Glutamatergic neuron (in vitro differentiated cells): ENCODE results near the gene FAM3A. TPM values are rescaled to one million over a fixed set of nuclear protein-coding genes. Genes with fewer than 3 reads are reported as not detected.
"Not testable (repeated sequence)": the region's sequence is repeated elsewhere in the genome, so short reads cannot be mapped to it uniquely, and the experiment has no call there.

ENCODE experiments used
- DNase-seq: peaks from one replicate; pipeline ENCODE4 v3.0.0; 2022
- H3K27ac Mint-ChIP-seq: one replicate; pipeline ENCODE4 v1.8.0; 2020; ENCODE audit warnings: mild to moderate bottlenecking, mixed read lengths, inconsistent platforms; ENCODE audit not compliant: unreplicated experiment
- H3K27me3 Mint-ChIP-seq: one replicate; pipeline ENCODE4 v1.8.0; 2020; ENCODE audit warnings: mild to moderate bottlenecking, moderate library complexity, mixed read lengths, inconsistent platforms; ENCODE audit not compliant: unreplicated experiment
- H3K36me3 Mint-ChIP-seq: one replicate; pipeline ENCODE4 v1.8.0; 2020; ENCODE audit warnings: mild to moderate bottlenecking, mixed read lengths, inconsistent platforms; ENCODE audit not compliant: unreplicated experiment
- H3K4me1 Mint-ChIP-seq: one replicate; pipeline ENCODE4 v1.8.0; 2020; ENCODE audit warnings: mild to moderate bottlenecking, low read depth, mixed read lengths, inconsistent platforms; ENCODE audit not compliant: unreplicated experiment
- H3K4me3 Mint-ChIP-seq: one replicate; pipeline ENCODE4 v1.8.0; 2020; ENCODE audit warnings: mild to moderate bottlenecking, mixed read lengths, inconsistent platforms; ENCODE audit not compliant: unreplicated experiment
- H3K9me3 Mint-ChIP-seq: one replicate; pipeline ENCODE4 v1.8.0; 2020; ENCODE audit warnings: mild to moderate bottlenecking, moderate library complexity, mixed read lengths, inconsistent platforms; ENCODE audit not compliant: unreplicated experiment
- CTCF ChIP-seq: fragments of 200-600 bp; sonication (generic); IDR thresholded peaks from one replicate; pipeline ENCODE4 v1.5.0; 2021; ENCODE audit not compliant: partially characterized antibody, unreplicated experiment
- total RNA-seq: library from RNA; stranded (reverse); fragmentation: NEBNext Ultra II Directional; extraction: Animal tissue kit (Norgen Biotek cat#: 25700); gene quantifications from one replicate; pipeline ENCODE4 v1.2.1, GENCODE V29; 2021; ENCODE audit not compliant: unreplicated experiment

The FAM3A gene
- total RNA-seq, 1 donor from 2014 or later = 32.0 TPM

- DNase-seq = no peak
These were observed 26.8 kb upstream of the FAM3A start for GRCh38 chrX:154542723-154543424.

GRCh38 chrX:154541896-154542722 lies 26.1 kb upstream of the FAM3A start:
- TF ChIP-seq CTCF = no peak
- Mint-ChIP-seq H3K27me3 (no peaks in the 10 kb centered on the region), H3K9me3 (no peaks in the 10 kb centered on the region), H3K36me3 (no peaks in the 10 kb centered on the region), H3K4me1 (no peaks in the 10 kb centered on the region), H3K27ac (no peak overlapping the region), H3K4me3 (no peak overlapping the region)
- DNase-seq = no peak

More at GRCh38 chrX:154542723-154543424, 26.8 kb upstream of the FAM3A start:
- no peak overlapping the region for H3K4me3 Mint-ChIP-seq
- peaks cover 1% of the 10 kb centered on the region for H3K9me3 Mint-ChIP-seq
- no peak for TF ChIP-seq CTCF
- H3K36me3 Mint-ChIP-seq = no peaks in the 10 kb centered on the region
- peaks cover under 1% of the 10 kb centered on the region for H3K4me1 Mint-ChIP-seq
- no peaks in the 10 kb centered on the region for H3K27me3 Mint-ChIP-seq
- H3K27ac Mint-ChIP-seq = no peak overlapping the region

GRCh38 chrX:154541589-154541895 lies 25.5 kb upstream of the FAM3A start:
- Mint-ChIP-seq H3K9me3 (no peaks in the 10 kb centered on the region), H3K36me3 (no peaks in the 10 kb centered on the region)

DNA sequence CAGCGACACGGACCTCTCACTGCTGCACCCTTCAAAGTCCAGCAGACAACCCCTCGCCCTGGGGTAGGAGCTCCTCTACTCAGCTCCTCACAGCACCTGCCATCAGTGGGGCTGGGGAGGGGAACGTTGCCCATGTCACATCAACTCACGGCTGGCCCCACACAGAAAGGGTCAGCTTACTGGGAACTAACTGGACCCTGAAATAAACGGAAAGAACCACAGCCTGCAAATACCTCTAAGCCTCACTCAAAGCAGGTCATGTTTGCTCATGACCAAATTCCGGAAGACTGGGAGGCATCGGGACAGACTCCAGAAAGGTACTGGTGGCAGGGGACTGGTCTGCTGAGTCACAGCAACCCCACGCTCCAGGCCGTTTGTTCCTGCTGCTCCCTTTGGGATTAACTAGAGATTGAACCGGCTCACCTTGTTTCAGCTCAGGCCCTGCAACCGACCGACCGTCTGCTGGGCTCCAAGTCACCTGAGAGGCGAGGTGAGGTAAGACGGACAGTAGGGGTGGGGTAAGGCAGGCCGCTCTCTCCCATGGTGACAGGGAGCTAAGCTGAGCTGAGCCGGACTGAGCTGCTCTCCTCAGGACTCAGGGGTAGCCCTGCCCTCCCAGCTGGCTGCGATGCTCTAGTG lies 25.0 kb upstream of the FAM3A start:
- H3K27ac Mint-ChIP-seq = no peak overlapping the region
- no peak overlapping the region for H3K4me3 Mint-ChIP-seq
- H3K4me1 Mint-ChIP-seq = no peaks in the 10 kb centered on the region
- H3K36me3 Mint-ChIP-seq = no peaks in the 10 kb centered on the region
- DNase-seq = no peak
- no peaks in the 10 kb centered on the region for H3K9me3 Mint-ChIP-seq
- TF ChIP-seq CTCF = no peak
- no peaks in the 10 kb centered on the region for H3K27me3 Mint-ChIP-seq

More at GRCh38 chrX:154541589-154541895, 25.5 kb upstream of the FAM3A start:
- no peak overlapping the region for H3K27ac Mint-ChIP-seq
- no peak for TF ChIP-seq CTCF
- no peaks in the 10 kb centered on the region for H3K27me3 Mint-ChIP-seq
- no peaks in the 10 kb centered on the region for H3K4me1 Mint-ChIP-seq
- no peak overlapping the region for H3K4me3 Mint-ChIP-seq
- DNase-seq = no peak

DNA sequence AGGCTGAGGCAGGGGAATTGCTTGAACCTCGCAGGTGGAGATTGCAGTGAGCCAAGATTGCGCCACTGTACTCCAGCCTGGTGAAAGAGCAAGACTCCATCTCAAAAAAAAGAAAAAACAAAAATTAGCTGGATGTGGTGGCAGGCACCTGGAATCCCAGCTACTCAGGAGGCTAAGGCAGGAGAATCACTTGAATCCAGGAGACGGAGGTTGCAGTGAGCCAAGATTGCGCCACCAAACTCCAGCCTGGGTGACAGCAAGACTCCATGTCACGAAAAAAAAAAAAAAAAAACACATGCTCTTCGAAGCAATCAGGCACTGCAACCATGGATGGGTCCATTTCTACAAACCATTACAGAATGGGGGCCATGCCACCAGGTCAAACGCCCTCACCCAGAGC lies 24.3 kb upstream of the FAM3A start:
- not testable (repeated sequence) for H3K9me3 Mint-ChIP-seq, H3K4me1 Mint-ChIP-seq, H3K27ac Mint-ChIP-seq, DNase-seq, H3K36me3 Mint-ChIP-seq, H3K4me3 Mint-ChIP-seq, H3K27me3 Mint-ChIP-seq
